IMR-90 (cell line): ENCODE measurements around the gene KCNK15. TPM values are rescaled to one million over a fixed set of nuclear protein-coding genes. Genes with fewer than 3 reads are reported as not detected.

Source experiments
- CHD1 ChIP-seq: IDR thresholded peaks from 2 replicates; pipeline ENCODE4 v1.6.1; 2012; ENCODE audit warnings: low read depth, low read length, improper control_type of control experiment
- FOS ChIP-seq: fragments of 150-350 bp; IDR thresholded peaks from 2 replicates; pipeline ENCODE4 v1.6.1; 2016; ENCODE audit warnings: low read depth, low read length
- MAZ ChIP-seq: IDR thresholded peaks from 2 replicates; pipeline ENCODE4 v1.6.1; 2012; ENCODE audit warnings: low read depth, mild to moderate bottlenecking, low read length, improper control_type of control experiment, moderate library complexity, borderline replicate concordance
- RAD21 ChIP-seq: IDR thresholded peaks from 2 replicates; pipeline ENCODE4 v1.6.1; 2012; ENCODE audit warnings: low read length, improper control_type of control experiment
- SMC3 ChIP-seq: fragments of 150-350 bp; IDR thresholded peaks from 2 replicates; pipeline ENCODE4 v1.6.1; 2016; ENCODE audit warnings: low read depth, mild to moderate bottlenecking, antibody characterized with exemption, low read length, moderate library complexity
- polyA plus RNA-seq, 3 experiments: library from polyadenylated mRNA; depleted of rRNA; stranded (reverse); fragments of >200 nt; gene quantifications; 2 replicates each; pipeline ENCODE4 v1.2.3, GENCODE V29; 2012; ENCODE audit warnings: low replicate concordance in 1 of 3
- total RNA-seq: library from RNA; depleted of rRNA; stranded (reverse); fragments of >200 nt; gene quantifications from 2 replicates; pipeline ENCODE4 v1.2.3, GENCODE V29; 2012
- TF ChIP-seq, protein P1 (sequence below): fragments of 150-350 bp; IDR thresholded peaks from 2 replicates; pipeline ENCODE4 v1.6.1; 2016; ENCODE audit warnings: low read depth, mild to moderate bottlenecking, low read length, moderate library complexity, borderline replicate concordance

Gene KCNK15
- total and polyA plus RNA-seq, 2 of the 4 experiments (the other 2 are of a cell fraction) = not detected

- TF ChIP-seq CHD1 = no peak
- no peak for TF ChIP-seq SMC3
- no peak for TF ChIP-seq FOS
- TF ChIP-seq, protein P1, sequence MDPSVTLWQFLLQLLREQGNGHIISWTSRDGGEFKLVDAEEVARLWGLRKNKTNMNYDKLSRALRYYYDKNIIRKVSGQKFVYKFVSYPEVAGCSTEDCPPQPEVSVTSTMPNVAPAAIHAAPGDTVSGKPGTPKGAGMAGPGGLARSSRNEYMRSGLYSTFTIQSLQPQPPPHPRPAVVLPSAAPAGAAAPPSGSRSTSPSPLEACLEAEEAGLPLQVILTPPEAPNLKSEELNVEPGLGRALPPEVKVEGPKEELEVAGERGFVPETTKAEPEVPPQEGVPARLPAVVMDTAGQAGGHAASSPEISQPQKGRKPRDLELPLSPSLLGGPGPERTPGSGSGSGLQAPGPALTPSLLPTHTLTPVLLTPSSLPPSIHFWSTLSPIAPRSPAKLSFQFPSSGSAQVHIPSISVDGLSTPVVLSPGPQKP = no peak
- TF ChIP-seq RAD21 = no peak
- TF ChIP-seq MAZ = no peak
Observed at GRCh38 chr20:44701858-44702256, 43.8 kb upstream of the KCNK15 start (continued).
